ENCODE data around the gene MOB2. TPM values are rescaled to one million over a fixed set of nuclear protein-coding genes. Genes with fewer than 3 reads are reported as not detected.

MOB2 gene
- total and polyA plus RNA-seq, 2 of the 13 experiments (the other 11 are each of a cell fraction or from before 2014, with no cell fraction given) = 21.8 to 27.7 TPM

- TF ChIP-seq ZBTB1 (CRISPR knock-in tag; IDR thresholded peaks at IDR 0.05; ENCODE audit: borderline replicate concordance) = no peak
Observed at GRCh38 chr11:1439341-1439740, 47.2 kb downstream of the MOB2 start (continued).

GRCh38 chr11:1438967-1439330, 47.6 kb downstream of the MOB2 start:
- Histone ChIP-seq H4K20me1 (ENCODE audit: insufficient read depth, low read length) (0 out of 2 replicates have a peak, but pooled peaks cover 6% of the 10 kb centered on the region), H3K27ac (ENCODE audit: extremely low read length, insufficient read depth, low read length) (no peak overlapping the region), H3K9ac (ENCODE audit: insufficient read depth, low read depth, low read length) (no peak overlapping the region), H3K4me2 (ENCODE audit: low read depth, low read length) (no peak overlapping the region), H2AFZ (ENCODE audit: low read length) (no peak overlapping the region), H3K27me3 (ENCODE audit: control insufficient read depth in 1 of 2, insufficient read depth in 2 of 2, low read length in 2 of 2) (peaks cover 2 to 20% of the 10 kb centered on the region in 2 experiments; a peak in 4 of 5 replicates), H3K36me3 (replicated peaks in 1 of 2; ENCODE audit: control insufficient read depth in 1 of 2, insufficient read depth in 2 of 2, low read length in 2 of 2) (no peaks in the 10 kb centered on the region), H3K4me3 (replicated peaks in 1 of 3; ENCODE audit: insufficient read depth in 1 of 3, low read depth in 2 of 3, low read length in 3 of 3) (no peak overlapping the region), H3K9me3 (ENCODE audit: low read length) (no peaks in the 10 kb centered on the region), H3K79me2 (ENCODE audit: insufficient read depth, low read length) (no peaks in the 10 kb centered on the region), H3K4me1 (ENCODE audit: insufficient read depth, low read length) (no peaks in the 10 kb centered on the region)
- 14% methylated on average over 5 of the region's 11 CpGs for WGBS (ENCODE audit: low lambda C conversion rate)
- CTCF ChIA-PET (ENCODE audit: low intra/inter-chr PET ratio, low total read pairs) = no interaction called here
- intact Hi-C loops (cut with micrococcal nuclease; ENCODE audit: unreplicated experiment) = no loop called here
- FAIRE-seq (no peak), DNase-seq (ENCODE audit: low spot score) (no peak), ATAC-seq (no peak)
- TF ChIP-seq ASH2L (IDR thresholded peaks at IDR 0.05; ENCODE audit: insufficient read length, low read depth, low read length) (no peak), HOXA3 (CRISPR knock-in tag; IDR thresholded peaks at IDR 0.05) (no peak), NR1H2 (CRISPR knock-in tag; IDR thresholded peaks at IDR 0.05; ENCODE audit: borderline replicate concordance, low read depth) (no peak), ZNF788 (CRISPR knock-in tag; IDR thresholded peaks at IDR 0.05; ENCODE audit: borderline replicate concordance) (no peak), HINFP (CRISPR knock-in tag; IDR thresholded peaks at IDR 0.05; ENCODE audit: low read depth) (no peak), ZNF703 (CRISPR knock-in tag; IDR thresholded peaks at IDR 0.05; ENCODE audit: borderline replicate concordance) (no peak), ZNF644 (CRISPR knock-in tag; IDR thresholded peaks at IDR 0.05; ENCODE audit: low read depth) (no peak), MTA3 (CRISPR knock-in tag; IDR thresholded peaks at IDR 0.05) (no peak), HES4 (CRISPR knock-in tag; IDR thresholded peaks at IDR 0.05; ENCODE audit: borderline replicate concordance) (no peak), ZSCAN20 (CRISPR knock-in tag; IDR thresholded peaks at IDR 0.05; ENCODE audit: borderline replicate concordance) (no peak), HDAC6 (IDR thresholded peaks at IDR 0.05; ENCODE audit: low read depth, low read length) (no peak), RELA (CRISPR knock-in tag; IDR thresholded peaks at IDR 0.05) (no peak), ZNF274 (CRISPR knock-in tag; IDR thresholded peaks at IDR 0.05) (no peak), MYNN (CRISPR knock-in tag; IDR thresholded peaks at IDR 0.05; ENCODE audit: low read depth) (no peak), KDM5A (IDR thresholded peaks at IDR 0.05; ENCODE audit: borderline replicate concordance, low read length) (no peak), MAFF (IDR thresholded peaks at IDR 0.05; ENCODE audit: low read depth, low read length) (no peak), NR2F2 (IDR thresholded peaks at IDR 0.05; ENCODE audit: borderline replicate concordance, low read depth) (no peak), BRCA1 (CRISPR knock-in tag; IDR thresholded peaks at IDR 0.05) (no peak), TARDBP (CRISPR knock-in tag; IDR thresholded peaks at IDR 0.05) (no peak)
- in situ Hi-C loops (cut with HindIII; ENCODE audit: extremely low pct_ligation_motif_present, low pct_unique_long_range_greater_than_20kb) = no loop called here
- POLR2A ChIA-PET = no interaction called here
- no TSS peak for BruUV-seq (replicated peaks)
